Small intestine (tissue), 7 donors: ENCODE data around the gene BTN3A1. TPM values are rescaled to one million over a fixed set of nuclear protein-coding genes. Genes with fewer than 3 reads are reported as not detected.
"Not testable (repeated sequence)": the region's sequence is repeated elsewhere in the genome, so short reads cannot be mapped to it uniquely, and the experiment has no call there.

Experiments used
- DNase-seq, 2 donors: peaks; one replicate each; pipeline versions ENCODE4 v3.0.0 to v3.0.0-alpha.2; 2013
- FAIRE-seq: peaks from 2 replicates; lab custom pipeline; 2012; peaks lifted over from hg19 to GRCh38; lab: Jason Lieb, UNC
- H3K27ac ChIP-seq, 3 donors: one replicate each; pipeline ENCODE4 v1.5.1; 2013; ENCODE audit warnings: low read length in 2 of 3, mild to moderate bottlenecking in 2 of 3, control low read depth in 1 of 3, inconsistent platforms in 1 of 3, low read depth in 1 of 3, moderate library complexity in 1 of 3
- H3K27me3 ChIP-seq, 3 donors: one replicate each; pipeline ENCODE4 v1.6.1; 2013; ENCODE audit warnings: low read length in 3 of 3, inconsistent platforms in 1 of 3; ENCODE audit not compliant: control insufficient read depth in 3 of 3, insufficient read depth in 3 of 3
- H3K36me3 ChIP-seq, 3 donors: one replicate each; pipeline ENCODE4 v1.6.1; 2013; ENCODE audit warnings: low read length in 3 of 3, inconsistent platforms in 1 of 3, low read depth in 1 of 3, mild to moderate bottlenecking in 1 of 3, moderate library complexity in 1 of 3; ENCODE audit not compliant: control insufficient read depth in 3 of 3, insufficient read depth in 2 of 3
- H3K4me1 ChIP-seq, 3 donors: one replicate each; pipeline ENCODE4 v1.6.1; 2013; ENCODE audit warnings: low read length in 2 of 3, inconsistent platforms in 1 of 3, low read depth in 1 of 3, mild to moderate bottlenecking in 1 of 3, moderate library complexity in 1 of 3; ENCODE audit not compliant: control insufficient read depth in 3 of 3, insufficient read depth in 2 of 3
- H3K4me3 ChIP-seq, 3 donors: one replicate each; pipeline ENCODE4 v1.5.1; 2013; ENCODE audit warnings: low read length in 3 of 3, control low read depth in 1 of 3, inconsistent platforms in 1 of 3, low read depth in 1 of 3, mild to moderate bottlenecking in 1 of 3, moderate library complexity in 1 of 3
- H3K9me3 ChIP-seq, 2 donors: one replicate each; pipeline ENCODE4 v1.6.1; 2013; ENCODE audit warnings: low read depth in 1 of 2, low read length in 1 of 2; ENCODE audit not compliant: control insufficient read depth in 2 of 2, insufficient read depth in 1 of 2
- WGBS, 3 donors: extraction: QIAGEN DNeasy Blood & Tissue Kit; methylation state at CpG; one replicate each; pipeline ENCODE4 v1.1.7; 2013; 5-methylcytosine and 5-hydroxymethylcytosine counted together
- polyA plus RNA-seq, 4 donors: library from polyadenylated mRNA; stranded (reverse) in 3 of 4; unstranded in 1 of 4; fragments of 200-250 nt in 3 of 4; fragments of 120-200 nt in 1 of 4; gene quantifications; one replicate each; pipeline versions ENCODE4 v1.2.1 to v1.2.3, GENCODE V29; 2013
- donor health status: healthy with polysubstance abuse.
- donor health status: control.
- donor health status: control.
- donor health status: Bipolar disorder and iron deficiency.
- donor health status: healthy.

The BTN3A1 gene
- polyA plus RNA-seq, 4 donors, result 9.2 to 44.5 (median 15.6) TPM

GRCh38 chr6:26367114-26367513, 35.0 kb upstream of the BTN3A1 start:
- FAIRE-seq, result no peak
- Histone ChIP-seq H3K4me1 (peaks cover 0 to 13% (median 3%) of the 10 kb centered on the region in 3 donors), H3K27me3 (no peaks in the 10 kb centered on the region), H3K36me3 (peaks cover 6 to 10% (median 6%) of the 10 kb centered on the region in 3 donors), H3K4me3 (no peak overlapping the region), H3K27ac (no peak overlapping the region), H3K9me3 (no peaks in the 10 kb centered on the region)
- WGBS, 3 donors, result 57 to 89% (median 73%) methylated on average over 3 of the region's 3 CpGs
- no peak for DNase-seq

- H3K4me3 ChIP-seq, DNase-seq, H3K27me3 ChIP-seq, FAIRE-seq, H3K27ac ChIP-seq, H3K9me3 ChIP-seq, H3K4me1 ChIP-seq: not testable (repeated sequence)
- H3K36me3 ChIP-seq, result peaks cover 9 to 32% (median 12%) of the 10 kb centered on the region in 3 donors
- 79 to 87% (median 80%) methylated on average over 4 of the region's 4 CpGs for WGBS, 3 donors
Measured at GRCh38 chr6:26371813-26372212, 30.3 kb upstream of the BTN3A1 start.

GRCh38 chr6:26372308-26373144, 29.5 kb upstream of the BTN3A1 start:
- Histone ChIP-seq H3K4me3 (no peak overlapping the region), H3K27me3 (no peaks in the 10 kb centered on the region), H3K4me1 (no peaks in the 10 kb centered on the region), H3K27ac (no peak overlapping the region), H3K9me3 (no peaks in the 10 kb centered on the region), H3K36me3 (peaks cover 9 to 36% (median 12%) of the 10 kb centered on the region in 3 donors)
- FAIRE-seq (no peak), DNase-seq (no peak)
- 93 to 96% (median 94%) methylated on average over 12 of the region's 12 CpGs for WGBS, 3 donors

- Histone ChIP-seq H3K9me3 (no peaks in the 10 kb centered on the region), H3K36me3 (peaks cover 5 to 33% (median 8%) of the 10 kb centered on the region in 3 donors), H3K27ac (no peak overlapping the region), H3K4me1 (peaks cover 0 to under 1% (median 0%) of the 10 kb centered on the region in 3 donors), H3K4me3 (no peak overlapping the region), H3K27me3 (no peaks in the 10 kb centered on the region)
- FAIRE-seq, result no peak
- WGBS, 3 donors, result 43 to 57% (median 52%) methylated on average over 3 of the region's 3 CpGs
- no peak for DNase-seq
Measured at GRCh38 chr6:26375270-26375669, 26.8 kb upstream of the BTN3A1 start.

GRCh38 chr6:26377719-26378118, 24.4 kb upstream of the BTN3A1 start:
- FAIRE-seq (no peak), DNase-seq (no peak)
- WGBS, 3 donors, result 52 to 70% (median 57%) methylated on average over 3 of the region's 3 CpGs
- Histone ChIP-seq H3K27ac (no peak overlapping the region), H3K27me3 (no peaks in the 10 kb centered on the region), H3K4me3 (no peak overlapping the region), H3K9me3 (no peaks in the 10 kb centered on the region), H3K4me1 (peaks cover 2 to 7% (median 2%) of the 10 kb centered on the region in 3 donors), H3K36me3 (peaks cover under 1 to 26% (median 4%) of the 10 kb centered on the region in 3 donors)

GRCh38 chr6:26378143-26378542, 23.9 kb upstream of the BTN3A1 start:
- not testable (repeated sequence) for H3K4me1 ChIP-seq, H3K4me3 ChIP-seq, FAIRE-seq, H3K9me3 ChIP-seq, H3K27me3 ChIP-seq, DNase-seq, H3K27ac ChIP-seq
- H3K36me3 ChIP-seq, result peaks cover 0 to 23% (median 4%) of the 10 kb centered on the region in 3 donors

GRCh38 chr6:26379292-26379691, 22.8 kb upstream of the BTN3A1 start:
- Histone ChIP-seq H3K27ac (no peak overlapping the region), H3K4me1 (peaks cover 2 to 9% (median 2%) of the 10 kb centered on the region in 3 donors), H3K9me3 (no peaks in the 10 kb centered on the region), H3K4me3 (no peak overlapping the region), H3K27me3 (no peaks in the 10 kb centered on the region), H3K36me3 (peaks cover 0 to 20% (median 2%) of the 10 kb centered on the region in 3 donors)
- WGBS, 3 donors, result 19 to 51% (median 33%) methylated on average over 3 of the region's 3 CpGs
- DNase-seq, result peak in 1 of 2 donors; percentile 27
- no peak for FAIRE-seq

GRCh38 chr6:26379740-26380139, 22.3 kb upstream of the BTN3A1 start:
- FAIRE-seq, result no peak
- Histone ChIP-seq H3K9me3 (no peaks in the 10 kb centered on the region), H3K36me3 (peaks cover 0 to 17% (median 0%) of the 10 kb centered on the region in 3 donors), H3K27ac (no peak overlapping the region), H3K4me3 (no peak overlapping the region), H3K27me3 (no peaks in the 10 kb centered on the region), H3K4me1 (peaks cover 2 to 9% (median 2%) of the 10 kb centered on the region in 3 donors)
- no peak for DNase-seq
